Natural killer cell (primary cell): ENCODE data around the gene P3H1. TPM values are rescaled to one million over a fixed set of nuclear protein-coding genes. Genes with fewer than 3 reads are reported as not detected.

Experiments used
- ATAC-seq, 3 donors: fragments of 150-1000 bp in 2 of 3; fragments of 200-7000 bp in 1 of 3; cut with Tn5 transposase; 1 replicate in 1 of 3; 2 replicates in 2 of 3; pipeline ENCODE4 v1.10.0; 2021; ENCODE audit warnings: mild to moderate bottlenecking in 2 of 3, moderate library complexity in 2 of 3
- DNase-seq, 2 donors: peaks; one replicate each; pipeline versions ENCODE4 v3.0.0 to v3.0.0-alpha.2; 2013 to 2021; ENCODE audit warnings: mixed read lengths in 1 of 2
- H3K27ac ChIP-seq: one replicate; pipeline ENCODE4 v1.5.1; 2013; ENCODE audit warnings: mild to moderate bottlenecking, low read length
- H3K27me3 ChIP-seq: one replicate; pipeline ENCODE4 v1.6.1; 2013; ENCODE audit warnings: low read length; ENCODE audit not compliant: control insufficient read depth, insufficient read depth
- H3K36me3 ChIP-seq: one replicate; pipeline ENCODE4 v1.6.1; 2013; ENCODE audit warnings: low read length; ENCODE audit not compliant: control insufficient read depth, insufficient read depth
- H3K4me1 ChIP-seq: one replicate; pipeline ENCODE4 v1.6.1; 2013; ENCODE audit warnings: low read length; ENCODE audit not compliant: control insufficient read depth, insufficient read depth
- H3K4me3 ChIP-seq: one replicate; pipeline ENCODE4 v1.5.1; 2013; ENCODE audit warnings: low read length
- H3K9me3 ChIP-seq: one replicate; pipeline ENCODE4 v1.6.1; 2013; ENCODE audit warnings: low read length; ENCODE audit not compliant: control insufficient read depth, insufficient read depth
- H3K27ac Mint-ChIP-seq, 2 donors: one replicate each; pipeline ENCODE4 v1.8.0; 2022; ENCODE audit warnings: mild to moderate bottlenecking in 2 of 2, mixed read lengths in 2 of 2, moderate library complexity in 1 of 2
- H3K27me3 Mint-ChIP-seq, 2 donors: one replicate each; pipeline ENCODE4 v1.8.0; 2022; ENCODE audit warnings: low read depth in 2 of 2, mixed read lengths in 2 of 2
- H3K36me3 Mint-ChIP-seq: one replicate; pipeline ENCODE4 v1.8.0; 2022; ENCODE audit warnings: mixed read lengths
- H3K4me1 Mint-ChIP-seq, 2 donors: one replicate each; pipeline ENCODE4 v1.8.0; 2022; ENCODE audit warnings: mixed read lengths in 2 of 2
- H3K4me3 Mint-ChIP-seq: one replicate; pipeline ENCODE4 v1.8.0; 2022; ENCODE audit warnings: mild to moderate bottlenecking, moderate library complexity, mixed read lengths
- H3K9me3 Mint-ChIP-seq, 2 donors: one replicate each; pipeline ENCODE4 v1.8.0; 2022; ENCODE audit warnings: mixed read lengths in 2 of 2
- WGBS: methylation state at CpG from one replicate; pipeline ENCODE4 v1.1.7; 2013; ENCODE audit warnings: missing lambda C conversion rate; ENCODE audit not compliant: insufficient coverage; 5-methylcytosine and 5-hydroxymethylcytosine counted together
- intact Hi-C: fragments of 100-400 bp; cut with micrococcal nuclease; formaldehyde crosslinking; loops from one replicate; pipeline ENCODE4 v1.14.2; 2022
- total RNA-seq, 4 donors: library from RNA; stranded (reverse); fragments of 120-200 nt in 1 of 4; gene quantifications; one replicate each; pipeline versions ENCODE4 v1.2.3 to v1.2.4, GENCODE V29; 2013 to 2022
- TF ChIP-seq, protein P1 (sequence below): fragments of 200-600 bp; IDR thresholded peaks from one replicate; pipeline ENCODE4 v1.8.0; 2022; ENCODE audit warnings: antibody characterized with exemption

Gene P3H1
- total RNA-seq, 3 donors from 2014 or later (not counting 1 experiment from before 2014, with no cell fraction given): 29.6 to 40.4 (median 37.9) TPM

DNA sequence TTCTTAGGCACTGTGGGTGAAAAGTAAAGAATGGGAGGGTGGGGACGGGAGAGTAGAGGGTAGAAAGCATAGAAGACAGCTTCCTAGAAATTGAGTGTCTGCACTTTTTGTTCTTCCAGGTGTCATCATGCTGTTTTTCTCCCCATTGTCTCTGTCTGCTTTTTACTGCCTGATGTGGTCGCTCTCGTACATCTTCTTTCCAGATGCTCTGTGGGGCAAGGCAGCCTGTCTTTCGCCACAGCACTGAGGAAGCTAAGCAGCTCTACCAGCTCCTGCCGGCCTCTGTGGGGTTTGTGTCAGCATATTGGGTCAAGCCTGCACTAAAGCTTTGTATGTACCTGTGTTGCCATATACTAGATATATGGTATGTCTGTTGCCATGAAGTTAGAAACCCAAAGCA, 31.2 kb upstream of the P3H1 start:
- Mint-ChIP-seq H3K9me3 (no peaks in the 10 kb centered on the region), H3K36me3 (no peaks in the 10 kb centered on the region), H3K4me3 (no peak overlapping the region), H3K27me3 (no peaks in the 10 kb centered on the region), H3K4me1 (no peaks in the 10 kb centered on the region), H3K27ac (no peak overlapping the region)
- TF ChIP-seq, protein P1, sequence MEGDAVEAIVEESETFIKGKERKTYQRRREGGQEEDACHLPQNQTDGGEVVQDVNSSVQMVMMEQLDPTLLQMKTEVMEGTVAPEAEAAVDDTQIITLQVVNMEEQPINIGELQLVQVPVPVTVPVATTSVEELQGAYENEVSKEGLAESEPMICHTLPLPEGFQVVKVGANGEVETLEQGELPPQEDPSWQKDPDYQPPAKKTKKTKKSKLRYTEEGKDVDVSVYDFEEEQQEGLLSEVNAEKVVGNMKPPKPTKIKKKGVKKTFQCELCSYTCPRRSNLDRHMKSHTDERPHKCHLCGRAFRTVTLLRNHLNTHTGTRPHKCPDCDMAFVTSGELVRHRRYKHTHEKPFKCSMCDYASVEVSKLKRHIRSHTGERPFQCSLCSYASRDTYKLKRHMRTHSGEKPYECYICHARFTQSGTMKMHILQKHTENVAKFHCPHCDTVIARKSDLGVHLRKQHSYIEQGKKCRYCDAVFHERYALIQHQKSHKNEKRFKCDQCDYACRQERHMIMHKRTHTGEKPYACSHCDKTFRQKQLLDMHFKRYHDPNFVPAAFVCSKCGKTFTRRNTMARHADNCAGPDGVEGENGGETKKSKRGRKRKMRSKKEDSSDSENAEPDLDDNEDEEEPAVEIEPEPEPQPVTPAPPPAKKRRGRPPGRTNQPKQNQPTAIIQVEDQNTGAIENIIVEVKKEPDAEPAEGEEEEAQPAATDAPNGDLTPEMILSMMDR: no peak
- DNase-seq: no peak
- H3K4me3 ChIP-seq: no peak overlapping the region
- 87% methylated on average over 5 of the region's 5 CpGs for WGBS
- H3K36me3 ChIP-seq: no peaks in the 10 kb centered on the region
- H3K9me3 ChIP-seq: no peaks in the 10 kb centered on the region
- intact Hi-C loops: no loop called here
- H3K4me1 ChIP-seq: no peaks in the 10 kb centered on the region
- no peak overlapping the region for H3K27ac ChIP-seq
- H3K27me3 ChIP-seq: no peaks in the 10 kb centered on the region
- no peak for ATAC-seq

DNA sequence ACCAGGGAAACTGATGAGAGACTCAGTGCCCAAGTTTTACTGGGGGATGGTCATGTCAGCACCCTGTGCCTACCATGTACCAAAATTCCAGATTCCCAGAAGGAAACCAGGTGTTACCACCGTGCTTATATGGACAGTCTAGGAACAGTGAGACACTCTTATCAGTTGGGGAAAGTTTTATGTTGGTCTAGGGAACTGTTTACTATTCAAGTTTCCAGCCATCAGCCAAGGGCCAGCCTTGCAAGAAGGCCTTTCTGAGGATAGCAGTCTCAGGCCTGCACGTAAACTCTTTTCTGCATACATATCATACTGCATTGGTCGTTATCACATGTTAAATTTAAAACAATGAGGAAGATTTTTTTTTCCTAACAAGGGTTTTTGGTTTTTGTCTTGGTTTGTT, 30.6 kb upstream of the P3H1 start:
- Mint-ChIP-seq H3K9me3 (no peaks in the 10 kb centered on the region), H3K4me3 (no peak overlapping the region), H3K27ac (no peak overlapping the region), H3K27me3 (no peaks in the 10 kb centered on the region), H3K4me1 (no peaks in the 10 kb centered on the region), H3K36me3 (no peaks in the 10 kb centered on the region)
- H3K4me1 ChIP-seq: no peaks in the 10 kb centered on the region
- no peak for DNase-seq
- H3K4me3 ChIP-seq: no peak overlapping the region
- no peaks in the 10 kb centered on the region for H3K9me3 ChIP-seq
- WGBS: 88% methylated on average over 1 of the region's 3 CpGs
- H3K27me3 ChIP-seq: no peaks in the 10 kb centered on the region
- TF ChIP-seq, protein P1: no peak
- no peak overlapping the region for H3K27ac ChIP-seq
- ATAC-seq: no peak
- intact Hi-C loops: no loop called here
- no peaks in the 10 kb centered on the region for H3K36me3 ChIP-seq

DNA sequence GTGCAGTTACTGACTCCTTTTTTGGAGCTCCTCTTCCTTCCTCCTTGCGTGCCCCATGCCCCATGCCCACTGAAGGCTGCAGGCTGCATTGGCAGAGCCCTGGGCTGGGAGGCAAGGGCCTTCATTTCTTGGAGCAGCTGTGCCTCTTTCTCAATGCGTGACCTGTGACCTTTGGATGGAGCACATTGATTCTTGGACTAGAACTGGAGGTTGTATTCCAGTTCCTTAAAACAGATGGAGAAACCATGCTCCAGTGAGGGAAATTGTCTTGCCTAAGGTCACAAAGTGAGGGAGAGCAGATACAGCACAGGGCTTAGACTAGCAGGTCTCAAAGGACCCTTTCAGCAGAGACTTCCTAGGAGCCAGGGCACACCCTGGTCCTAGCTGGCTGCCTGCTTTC, 27.0 kb upstream of the P3H1 start:
- Mint-ChIP-seq H3K4me1 (no peaks in the 10 kb centered on the region), H3K9me3 (no peaks in the 10 kb centered on the region), H3K4me3 (no peak overlapping the region), H3K27ac (no peak overlapping the region), H3K27me3 (no peaks in the 10 kb centered on the region), H3K36me3 (no peaks in the 10 kb centered on the region)
- DNase-seq (no peak), ATAC-seq (no peak)
- intact Hi-C loops: no loop called here
- no peaks in the 10 kb centered on the region for H3K36me3 ChIP-seq
- no peak overlapping the region for H3K27ac ChIP-seq
- TF ChIP-seq, protein P1: no peak
- no peaks in the 10 kb centered on the region for H3K4me1 ChIP-seq
- H3K27me3 ChIP-seq: no peaks in the 10 kb centered on the region
- 83% methylated on average over 2 of the region's 2 CpGs for WGBS
- H3K9me3 ChIP-seq: no peaks in the 10 kb centered on the region
- H3K4me3 ChIP-seq: no peak overlapping the region

DNA sequence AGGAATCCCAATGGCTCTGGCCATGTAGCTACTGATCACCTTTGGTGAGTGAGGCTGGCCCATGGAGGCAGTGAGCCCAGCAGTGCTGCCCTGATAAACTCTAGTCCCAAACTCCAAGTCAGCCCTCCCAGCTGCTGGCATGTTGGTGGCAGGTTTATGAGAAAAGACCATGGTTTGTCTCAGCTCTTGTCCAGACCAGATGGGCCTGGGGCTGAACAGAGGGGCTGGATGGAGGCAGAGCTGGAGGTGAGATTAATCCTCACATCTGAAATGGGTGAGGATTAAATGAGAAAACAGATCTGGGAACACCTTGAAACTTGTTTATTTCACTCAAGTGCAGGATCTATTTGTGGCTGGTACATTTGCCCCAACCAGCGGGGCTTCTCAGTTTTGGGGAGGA, 21.2 kb upstream of the P3H1 start:
- TF ChIP-seq, protein P1: no peak
- Histone ChIP-seq H3K4me3 (no peak overlapping the region), H3K27me3 (no peaks in the 10 kb centered on the region), H3K27ac (no peak overlapping the region), H3K36me3 (peaks cover under 1% of the 10 kb centered on the region), H3K9me3 (no peaks in the 10 kb centered on the region), H3K4me1 (peaks cover 16% of the 10 kb centered on the region)
- no peaks in the 10 kb centered on the region for H3K9me3 Mint-ChIP-seq
- H3K27ac Mint-ChIP-seq: no peak overlapping the region
- DNase-seq: no peak
- ATAC-seq: no peak
- H3K4me1 Mint-ChIP-seq: peaks cover 21 to 24% of the 10 kb centered on the region in 2 donors
- 100% methylated on average over 1 of the region's 1 CpG for WGBS
- H3K4me3 Mint-ChIP-seq: no peak overlapping the region
- H3K36me3 Mint-ChIP-seq: no peaks in the 10 kb centered on the region
- no peaks in the 10 kb centered on the region for H3K27me3 Mint-ChIP-seq
- intact Hi-C loops: no loop called here
